Measurements from ENCODE around the gene C2orf76. TPM values are rescaled to one million over a fixed set of nuclear protein-coding genes. Genes with fewer than 3 reads are reported as not detected.
A peak's percentile ranks its signal among the peaks of the same experiment; 100 is the strongest.

C2orf76 gene
- total and polyA plus RNA-seq, 3 experiments from 2014 or later, result 16.5 to 24.7 (median 19.6) TPM

- H3K27ac ChIP-seq (ENCODE audit: low read depth, low read length), result no peak overlapping the region
- no peak overlapping the region for H3K4me3 Mint-ChIP-seq
- no peaks in the 10 kb centered on the region for H3K27me3 Mint-ChIP-seq
- H3K9me3 Mint-ChIP-seq, result no peaks in the 10 kb centered on the region
- H3K9me3 ChIP-seq (ENCODE audit: low read length), result no peaks in the 10 kb centered on the region
- DNase-seq, result no peak
- H3K36me3 Mint-ChIP-seq, result no peaks in the 10 kb centered on the region
- no peak overlapping the region for H3K27ac Mint-ChIP-seq
- peaks cover 21 to 34% (median 31%) of the 10 kb centered on the region in 3 donors for H3K4me1 Mint-ChIP-seq
- no peaks in the 10 kb centered on the region for H3K36me3 ChIP-seq (ENCODE audit: insufficient read depth, low read length)
- ChIA-PET POLR2A (no interaction called here), CTCF (no interaction called here)
- H3K4me1 ChIP-seq (ENCODE audit: insufficient read depth, low read length), result peaks cover 7% of the 10 kb centered on the region
- H3K27me3 ChIP-seq (ENCODE audit: insufficient read depth, low read length, poor library complexity, severe bottlenecking), result no peaks in the 10 kb centered on the region
- H3K4me3 ChIP-seq (ENCODE audit: low read length), result no peak overlapping the region
Measured at GRCh38 chr2:119360423-119360966, 6.1 kb downstream of the C2orf76 start.

- Histone ChIP-seq H3K9me3 (ENCODE audit: low read length) (no peaks in the 10 kb centered on the region), H3K36me3 (ENCODE audit: insufficient read depth, low read length) (no peaks in the 10 kb centered on the region), H3K4me1 (ENCODE audit: insufficient read depth, low read length) (no peaks in the 10 kb centered on the region), H3K27ac (ENCODE audit: low read depth, low read length) (no peak overlapping the region), H3K4me3 (ENCODE audit: low read length) (no peak overlapping the region), H3K27me3 (ENCODE audit: insufficient read depth, low read length, poor library complexity, severe bottlenecking) (no peaks in the 10 kb centered on the region)
- H3K4me3 Mint-ChIP-seq, result no peak overlapping the region
- POLR2A ChIA-PET, result no interaction called here
- H3K27me3 Mint-ChIP-seq, result no peaks in the 10 kb centered on the region
- DNase-seq, result no peak
- no peaks in the 10 kb centered on the region for H3K9me3 Mint-ChIP-seq
- no peak overlapping the region for H3K27ac Mint-ChIP-seq
- peaks cover 15 to 28% (median 24%) of the 10 kb centered on the region in 3 donors for H3K4me1 Mint-ChIP-seq
- H3K36me3 Mint-ChIP-seq, result no peaks in the 10 kb centered on the region
- CTCF ChIA-PET, result no interaction called here
Measured at GRCh38 chr2:119359774-119360173, 6.9 kb downstream of the C2orf76 start.

GRCh38 chr2:119354860-119355259 lies 11.8 kb downstream of the C2orf76 start:
- Mint-ChIP-seq H3K4me3 (no peak overlapping the region), H3K27ac (no peak overlapping the region), H3K27me3 (peaks cover 0 to 2% of the 10 kb centered on the region in 2 donors), H3K36me3 (no peaks in the 10 kb centered on the region), H3K9me3 (no peaks in the 10 kb centered on the region), H3K4me1 (peaks cover 1 to 8% (median 5%) of the 10 kb centered on the region in 3 donors)
- Histone ChIP-seq H3K4me1 (ENCODE audit: insufficient read depth, low read length) (no peaks in the 10 kb centered on the region), H3K27me3 (ENCODE audit: insufficient read depth, low read length, poor library complexity, severe bottlenecking) (no peaks in the 10 kb centered on the region), H3K4me3 (ENCODE audit: low read length) (no peak overlapping the region), H3K36me3 (ENCODE audit: insufficient read depth, low read length) (no peaks in the 10 kb centered on the region), H3K9me3 (ENCODE audit: low read length) (no peaks in the 10 kb centered on the region), H3K27ac (ENCODE audit: low read depth, low read length) (no peak overlapping the region)
- no peak for DNase-seq
- POLR2A ChIA-PET, result no interaction called here
- CTCF ChIA-PET, result no interaction called here

GRCh38 chr2:119352357-119352756 lies 14.3 kb downstream of the C2orf76 start:
- Mint-ChIP-seq H3K4me3 (no peak overlapping the region), H3K4me1 (peaks cover 1 to 8% (median 5%) of the 10 kb centered on the region in 3 donors), H3K27me3 (peaks cover 0 to 6% of the 10 kb centered on the region in 2 donors), H3K27ac (no peak overlapping the region), H3K36me3 (no peaks in the 10 kb centered on the region), H3K9me3 (no peaks in the 10 kb centered on the region)
- H3K9me3 ChIP-seq (ENCODE audit: low read length), result no peaks in the 10 kb centered on the region
- H3K27me3 ChIP-seq (ENCODE audit: insufficient read depth, low read length, poor library complexity, severe bottlenecking), result no peaks in the 10 kb centered on the region
- no peaks in the 10 kb centered on the region for H3K4me1 ChIP-seq (ENCODE audit: insufficient read depth, low read length)
- H3K36me3 ChIP-seq (ENCODE audit: insufficient read depth, low read length), result no peaks in the 10 kb centered on the region
- H3K27ac ChIP-seq (ENCODE audit: low read depth, low read length), result no peak overlapping the region
- no peak overlapping the region for H3K4me3 ChIP-seq (ENCODE audit: low read length)
- DNase-seq, result no peak
- CTCF ChIA-PET, result no interaction called here
- POLR2A ChIA-PET, result no interaction called here

GRCh38 chr2:119350311-119350998 lies 16.2 kb downstream of the C2orf76 start:
- H3K27me3 Mint-ChIP-seq, result peaks cover 0 to 6% of the 10 kb centered on the region in 2 donors
- Histone ChIP-seq H3K4me1 (ENCODE audit: insufficient read depth, low read length) (no peaks in the 10 kb centered on the region), H3K27ac (ENCODE audit: low read depth, low read length) (no peak overlapping the region), H3K27me3 (ENCODE audit: insufficient read depth, low read length, poor library complexity, severe bottlenecking) (no peaks in the 10 kb centered on the region), H3K36me3 (ENCODE audit: insufficient read depth, low read length) (no peaks in the 10 kb centered on the region), H3K9me3 (ENCODE audit: low read length) (no peaks in the 10 kb centered on the region), H3K4me3 (ENCODE audit: low read length) (no peak overlapping the region)
- H3K4me1 Mint-ChIP-seq, result peaks cover 0 to 3% (median under 1%) of the 10 kb centered on the region in 3 donors
- H3K36me3 Mint-ChIP-seq, result no peaks in the 10 kb centered on the region
- POLR2A ChIA-PET, result no interaction called here
- no peak overlapping the region for H3K27ac Mint-ChIP-seq
- CTCF ChIA-PET, result no interaction called here
- H3K4me3 Mint-ChIP-seq, result no peak overlapping the region
- H3K9me3 Mint-ChIP-seq, result no peaks in the 10 kb centered on the region
- no peak for DNase-seq

DNA sequence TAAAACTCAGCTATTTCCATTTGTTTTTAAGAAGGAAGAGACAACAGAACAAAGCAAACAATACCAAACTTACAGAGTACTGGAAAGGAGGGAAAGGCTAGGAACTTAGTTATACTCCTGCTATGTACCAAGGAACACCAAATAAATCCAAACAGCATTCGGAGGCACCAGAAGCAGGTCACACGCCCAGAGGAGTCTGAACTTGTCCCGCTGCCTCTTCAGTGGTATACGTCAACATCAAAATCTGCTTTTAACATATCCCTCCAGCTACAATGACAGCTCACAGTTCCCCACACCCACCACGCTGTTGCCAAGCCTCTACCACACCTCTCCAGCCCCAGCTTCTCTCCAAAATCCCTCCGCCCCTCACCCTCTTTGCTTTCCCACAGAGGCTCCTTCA lies 17.3 kb downstream of the C2orf76 start:
- H3K4me3 Mint-ChIP-seq, result no peak overlapping the region
- H3K9me3 Mint-ChIP-seq, result no peaks in the 10 kb centered on the region
- CTCF ChIA-PET, result no interaction called here
- no peaks in the 10 kb centered on the region for H3K9me3 ChIP-seq (ENCODE audit: low read length)
- no peaks in the 10 kb centered on the region for H3K27me3 ChIP-seq (ENCODE audit: insufficient read depth, low read length, poor library complexity, severe bottlenecking)
- DNase-seq, result no peak
- H3K27ac ChIP-seq (ENCODE audit: low read depth, low read length), result no peak overlapping the region
- H3K36me3 Mint-ChIP-seq, result no peaks in the 10 kb centered on the region
- POLR2A ChIA-PET, result no interaction called here
- no peaks in the 10 kb centered on the region for H3K36me3 ChIP-seq (ENCODE audit: insufficient read depth, low read length)
- H3K4me1 Mint-ChIP-seq, result no peaks in the 10 kb centered on the region
- H3K4me1 ChIP-seq (ENCODE audit: insufficient read depth, low read length), result no peaks in the 10 kb centered on the region
- H3K27me3 Mint-ChIP-seq, result peaks cover 0 to 6% of the 10 kb centered on the region in 2 donors
- H3K4me3 ChIP-seq (ENCODE audit: low read length), result no peak overlapping the region
- peak overlapping the region in 1 of 8 donors; percentile 91 for H3K27ac Mint-ChIP-seq

- ChIA-PET POLR2A (no interaction called here), CTCF (no interaction called here)
- no peaks in the 10 kb centered on the region for H3K27me3 ChIP-seq (ENCODE audit: insufficient read depth, low read length, poor library complexity, severe bottlenecking)
- H3K36me3 Mint-ChIP-seq, result peaks cover 0 to 5% (median 4%) of the 10 kb centered on the region in 3 donors
- no peak overlapping the region for H3K27ac Mint-ChIP-seq
- peaks cover 17% of the 10 kb centered on the region for H3K4me1 ChIP-seq (ENCODE audit: insufficient read depth, low read length)
- H3K9me3 ChIP-seq (ENCODE audit: low read length), result no peaks in the 10 kb centered on the region
- no peak overlapping the region for H3K4me3 Mint-ChIP-seq
- H3K27me3 Mint-ChIP-seq, result no peaks in the 10 kb centered on the region
- no peak overlapping the region for H3K4me3 ChIP-seq (ENCODE audit: low read length)
- no peaks in the 10 kb centered on the region for H3K9me3 Mint-ChIP-seq
- H3K27ac ChIP-seq (ENCODE audit: low read depth, low read length), result no peak overlapping the region
- DNase-seq, result no peak
- no peaks in the 10 kb centered on the region for H3K36me3 ChIP-seq (ENCODE audit: insufficient read depth, low read length)
- peaks cover 21 to 24% (median 21%) of the 10 kb centered on the region in 3 donors for H3K4me1 Mint-ChIP-seq
Measured at GRCh38 chr2:119341684-119342083, 24.9 kb downstream of the C2orf76 start.

DNA sequence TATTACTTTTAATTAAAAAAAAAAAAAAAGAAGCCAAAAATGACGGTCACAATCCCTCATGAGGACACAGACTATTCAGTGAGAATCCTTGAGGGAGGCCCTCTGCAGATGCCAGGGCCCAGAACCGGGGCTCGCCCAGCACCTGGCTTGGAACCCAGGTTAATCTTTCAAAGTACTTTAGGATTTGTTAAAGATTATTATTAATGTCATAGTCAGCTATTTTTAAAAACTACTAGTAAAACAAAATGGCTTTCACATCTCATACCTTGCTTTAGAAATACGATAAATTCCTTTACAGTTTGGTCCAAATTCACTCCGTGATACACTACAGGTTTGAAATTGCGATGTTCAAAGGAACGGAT lies 27.1 kb downstream of the C2orf76 start:
- H3K4me1 ChIP-seq (ENCODE audit: insufficient read depth, low read length), result peaks cover 17% of the 10 kb centered on the region
- H3K27me3 Mint-ChIP-seq, result no peaks in the 10 kb centered on the region
- DNase-seq, result no peak
- no peak overlapping the region for H3K4me3 ChIP-seq (ENCODE audit: low read length)
- no peaks in the 10 kb centered on the region for H3K27me3 ChIP-seq (ENCODE audit: insufficient read depth, low read length, poor library complexity, severe bottlenecking)
- H3K4me3 Mint-ChIP-seq, result peak overlapping the region in 4 of 7 donors; percentile 19 to 73 (median 38)
- no peak overlapping the region for H3K27ac ChIP-seq (ENCODE audit: low read depth, low read length)
- no peaks in the 10 kb centered on the region for H3K9me3 ChIP-seq (ENCODE audit: low read length)
- H3K36me3 Mint-ChIP-seq, result peaks cover 9 to 16% (median 10%) of the 10 kb centered on the region in 3 donors
- ChIA-PET POLR2A (interaction anchor here (0.7 kb wide), 1 partner anchor 26 kb away, joined by 7 read pairs; no protein-coding TSS in a partner anchor), CTCF (interaction anchor here (0.7 kb wide), 1 partner anchor 42 kb away, joined by 3 read pairs; no protein-coding TSS in a partner anchor)
- peaks cover 21 to 24% (median 21%) of the 10 kb centered on the region in 3 donors for H3K4me1 Mint-ChIP-seq
- no peaks in the 10 kb centered on the region for H3K36me3 ChIP-seq (ENCODE audit: insufficient read depth, low read length)
- H3K9me3 Mint-ChIP-seq, result no peaks in the 10 kb centered on the region
- H3K27ac Mint-ChIP-seq, result peak overlapping the region in 5 of 8 donors; percentile 26 to 93 (median 51)
